ENCODE measurements around the gene PITPNC1.
"Not testable (repeated sequence)": the region's sequence is repeated elsewhere in the genome, so short reads cannot be mapped to it uniquely, and the experiment has no call there.

Gene PITPNC1

DNA sequence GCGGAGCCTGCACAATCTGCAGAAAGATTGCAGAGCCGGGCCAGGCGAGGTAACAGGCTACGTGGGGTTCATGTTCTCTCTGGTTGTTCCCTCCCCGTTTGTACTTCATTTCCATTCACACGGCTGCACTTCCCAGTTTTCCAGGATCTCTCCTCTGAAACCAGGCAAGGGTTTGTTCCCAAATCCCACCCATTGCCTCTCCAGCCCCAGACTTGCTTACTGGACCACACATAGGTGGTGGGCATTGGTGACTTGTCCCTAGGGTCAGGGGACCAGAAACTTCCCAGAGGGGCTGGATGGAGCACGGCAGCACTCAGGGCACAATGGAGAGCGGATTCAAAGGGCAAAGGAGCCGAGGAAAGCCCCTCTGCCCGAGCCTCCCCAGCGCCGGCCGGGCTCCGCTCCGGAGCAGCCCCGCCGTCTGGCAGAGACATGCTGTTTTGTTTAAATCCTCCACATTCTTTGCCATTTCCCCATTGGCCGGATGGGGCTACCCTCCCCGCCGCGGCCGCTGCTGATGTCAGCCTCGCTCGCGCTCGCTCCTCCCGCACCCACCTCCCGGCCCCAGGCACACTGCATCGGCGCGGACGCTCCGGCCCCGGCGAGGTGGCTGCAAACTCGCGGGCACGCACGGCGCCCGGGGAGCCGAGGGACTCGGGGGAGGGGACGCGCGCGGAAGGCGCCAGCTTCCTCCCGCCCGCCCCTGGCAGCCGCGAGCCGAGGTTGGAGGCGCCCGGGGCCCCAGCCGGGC lies at the start of gene PITPNC1:
Gene PITPNC1, plus strand, starts transcription at position 545 of the 751 bp plus-strand sequence.
- intact Hi-C loops (cut with micrococcal nuclease), result loop anchor here (2.0 to 10.0 kb wide), 2 partner anchors 228 to 312 kb away; no protein-coding TSS in a partner anchor
- peaks cover 26% of the 10 kb centered on the region for H3K4me1 Mint-ChIP-seq (ENCODE audit: low read depth)
- peak within 1 kb of the TSS; percentile 91 for H3K27ac Mint-ChIP-seq
- peaks cover 7% of the 10 kb centered on the region for H3K36me3 Mint-ChIP-seq (ENCODE audit: low read depth)
- H3K4me3 Mint-ChIP-seq, result peak within 1 kb of the TSS; percentile 96
- no peaks in the 10 kb centered on the region for H3K9me3 Mint-ChIP-seq
- peaks cover 7% of the 10 kb centered on the region for H3K27me3 Mint-ChIP-seq

DNA sequence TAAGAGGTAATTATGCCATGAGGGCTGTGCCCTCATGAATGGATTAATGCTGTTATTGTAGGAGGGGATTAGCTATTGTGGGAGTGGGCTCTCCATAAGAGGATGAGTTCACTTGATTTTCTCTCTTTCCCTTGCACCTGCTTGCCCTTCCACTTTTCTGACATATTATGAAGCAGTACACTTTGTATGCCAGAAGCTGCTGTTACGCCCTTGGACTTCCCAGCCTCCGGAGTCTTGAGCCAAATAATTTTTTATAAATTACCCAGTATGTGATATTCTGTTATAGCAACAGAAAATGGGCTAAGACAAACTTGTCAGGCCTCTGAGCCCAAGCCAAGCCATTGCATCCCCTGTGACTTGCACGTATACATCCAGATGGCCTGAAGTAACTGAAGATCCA lies 49.1 kb upstream of the PITPNC1 start:
- H3K27me3 Mint-ChIP-seq, result no peaks in the 10 kb centered on the region
- peaks cover 10% of the 10 kb centered on the region for H3K9me3 Mint-ChIP-seq
- H3K27ac Mint-ChIP-seq, result no peak overlapping the region
- no peaks in the 10 kb centered on the region for H3K36me3 Mint-ChIP-seq (ENCODE audit: low read depth)
- intact Hi-C loops (cut with micrococcal nuclease), result no loop called here
- H3K4me3 Mint-ChIP-seq, result no peak overlapping the region
- H3K4me1 Mint-ChIP-seq (ENCODE audit: low read depth), result peaks cover 6% of the 10 kb centered on the region

DNA sequence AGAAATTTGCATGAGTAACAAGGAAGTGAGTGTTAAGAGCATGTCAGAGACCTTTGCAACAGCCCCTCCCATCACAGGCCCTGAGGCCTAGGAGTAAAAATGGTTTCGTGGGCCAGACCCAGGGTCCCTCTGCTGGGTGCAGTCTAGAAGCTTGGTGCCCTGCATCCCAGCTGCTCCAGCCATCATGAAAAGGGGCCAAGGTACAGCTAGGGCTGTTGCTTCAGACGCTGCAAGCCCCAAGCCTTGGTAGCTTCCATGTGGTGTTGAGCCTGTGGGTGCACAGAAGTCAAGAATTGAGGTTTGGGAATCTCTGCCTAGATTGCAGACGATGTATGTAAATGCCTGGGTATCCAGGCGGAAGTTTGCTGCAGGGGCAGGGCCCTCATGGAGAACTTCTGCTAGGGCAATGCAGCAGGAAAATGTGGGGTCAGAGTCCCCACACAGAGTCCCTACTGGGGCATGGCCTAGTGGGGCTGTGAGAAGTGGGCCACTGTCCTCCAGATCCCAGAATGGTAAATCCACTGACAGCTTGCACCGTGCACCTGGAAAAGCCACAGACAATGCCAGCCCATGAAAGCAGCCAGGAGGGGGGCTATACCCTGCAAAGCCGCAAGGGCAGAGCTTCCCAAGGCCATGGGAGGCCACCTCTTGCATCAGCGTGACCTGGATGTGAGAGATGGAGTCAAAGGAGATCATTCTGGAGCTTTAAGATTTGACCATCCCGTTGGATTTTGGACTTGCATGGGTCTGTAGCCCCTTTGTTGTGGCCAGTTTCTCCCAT lies 45.5 kb upstream of the PITPNC1 start:
- H3K27ac Mint-ChIP-seq; H3K4me1 Mint-ChIP-seq (ENCODE audit: low read depth); H3K4me3 Mint-ChIP-seq; H3K27me3 Mint-ChIP-seq; intact Hi-C loops (cut with micrococcal nuclease); H3K36me3 Mint-ChIP-seq (ENCODE audit: low read depth): not testable (repeated sequence)
- peaks cover 10% of the 10 kb centered on the region for H3K9me3 Mint-ChIP-seq

DNA sequence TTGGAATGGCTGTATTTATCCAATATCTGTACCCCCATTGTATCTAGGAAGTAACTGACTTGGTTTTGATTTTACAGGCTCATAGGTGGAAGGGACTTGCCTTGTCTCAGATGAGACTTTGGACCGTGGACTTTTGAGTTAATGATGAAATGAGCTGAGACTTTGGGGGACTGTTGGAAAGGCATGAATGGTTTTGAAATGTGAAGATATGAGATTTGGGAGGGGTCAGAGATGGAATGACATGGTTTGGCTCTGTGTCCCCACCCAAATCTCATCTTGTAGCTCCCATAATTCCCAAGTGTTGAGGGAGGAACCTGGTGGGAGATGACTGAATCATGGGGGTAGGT lies 44.9 kb upstream of the PITPNC1 start:
- H3K27ac Mint-ChIP-seq; H3K4me3 Mint-ChIP-seq; H3K27me3 Mint-ChIP-seq; intact Hi-C loops (cut with micrococcal nuclease); H3K36me3 Mint-ChIP-seq (ENCODE audit: low read depth); H3K4me1 Mint-ChIP-seq (ENCODE audit: low read depth): not testable (repeated sequence)
- H3K9me3 Mint-ChIP-seq, result peaks cover 10% of the 10 kb centered on the region

DNA sequence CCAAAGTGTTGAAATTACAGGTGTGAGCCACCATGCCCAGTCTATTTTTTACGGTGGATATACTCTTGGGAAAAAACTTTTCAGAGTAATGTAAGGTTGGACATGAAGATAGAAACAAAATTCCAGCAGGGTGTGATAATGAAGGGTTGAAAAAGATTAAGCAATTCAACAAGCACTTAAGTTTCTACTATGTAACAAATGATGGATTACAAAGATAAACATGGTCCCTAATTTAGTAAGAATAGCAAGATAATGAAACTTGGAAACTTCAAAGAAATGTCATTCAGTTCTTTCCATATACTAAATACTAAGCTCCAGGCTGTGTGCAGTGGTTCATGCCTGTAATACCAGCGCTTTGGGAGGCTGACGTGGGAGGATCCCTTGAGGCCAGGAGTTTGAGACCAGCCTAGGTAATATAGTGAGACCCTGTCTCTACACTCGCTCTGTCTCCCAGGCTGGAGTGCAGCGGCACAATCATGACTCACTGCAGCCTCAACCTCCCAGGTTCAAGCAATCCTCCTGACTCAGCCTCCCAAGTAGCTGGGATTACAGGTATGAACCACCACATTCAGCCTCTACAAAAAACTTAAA lies 41.7 kb upstream of the PITPNC1 start:
- intact Hi-C loops (cut with micrococcal nuclease), result no loop called here
- H3K27ac Mint-ChIP-seq, result no peak overlapping the region
- no peaks in the 10 kb centered on the region for H3K9me3 Mint-ChIP-seq

DNA sequence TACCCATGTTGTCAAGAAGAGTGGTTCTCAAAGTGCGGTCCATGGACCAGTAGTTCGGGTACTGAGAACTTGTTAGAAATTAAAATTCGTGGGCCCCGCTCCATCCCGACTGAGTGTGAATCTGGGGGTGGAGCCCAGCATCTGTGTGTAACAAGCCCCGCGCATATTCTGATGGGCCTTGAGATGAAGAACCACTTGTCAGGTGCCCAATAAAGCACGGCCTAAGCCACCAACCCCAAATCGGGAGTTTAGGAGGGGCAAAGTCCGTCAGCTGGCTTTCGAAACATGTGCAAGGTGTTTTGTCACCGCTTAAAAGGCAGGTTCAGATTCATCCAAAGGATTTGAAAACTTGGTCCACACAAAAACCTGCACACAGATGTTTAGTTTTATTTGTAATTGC lies 40.2 kb upstream of the PITPNC1 start:
- intact Hi-C loops (cut with micrococcal nuclease), result no loop called here
- no peak overlapping the region for H3K4me3 Mint-ChIP-seq
- H3K36me3 Mint-ChIP-seq (ENCODE audit: low read depth), result peaks cover 44% of the 10 kb centered on the region
- no peaks in the 10 kb centered on the region for H3K9me3 Mint-ChIP-seq
- no peak overlapping the region for H3K27ac Mint-ChIP-seq
- H3K27me3 Mint-ChIP-seq, result no peaks in the 10 kb centered on the region
- no peaks in the 10 kb centered on the region for H3K4me1 Mint-ChIP-seq (ENCODE audit: low read depth)

More for the DNA sequence above, 41.7 kb upstream of the PITPNC1 start:
- H3K36me3 Mint-ChIP-seq (ENCODE audit: low read depth), result peaks cover 28% of the 10 kb centered on the region
- H3K4me3 Mint-ChIP-seq, result no peak overlapping the region
- H3K27me3 Mint-ChIP-seq, result no peaks in the 10 kb centered on the region
- H3K4me1 Mint-ChIP-seq (ENCODE audit: low read depth), result peaks cover 6% of the 10 kb centered on the region

DNA sequence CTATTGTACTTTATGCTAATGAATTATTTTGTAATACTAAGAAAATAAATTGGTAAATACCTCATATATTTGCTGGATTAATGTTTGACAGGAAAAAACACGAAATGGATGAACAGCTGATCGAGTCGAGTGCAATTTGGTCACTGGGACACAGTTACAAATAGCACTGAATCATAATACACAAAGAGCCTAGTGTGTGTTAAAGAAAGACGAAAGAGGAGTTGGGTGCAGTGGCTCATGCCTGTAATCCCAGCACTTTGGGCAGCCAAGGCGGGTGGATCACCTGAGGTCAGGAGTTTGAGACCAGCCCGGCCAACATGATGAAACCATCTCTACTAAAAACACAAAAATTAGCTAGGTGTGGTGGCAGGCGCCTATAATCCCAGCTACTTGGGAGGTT lies 38.7 kb upstream of the PITPNC1 start:
- H3K4me1 Mint-ChIP-seq (ENCODE audit: low read depth); H3K27me3 Mint-ChIP-seq; H3K27ac Mint-ChIP-seq; H3K9me3 Mint-ChIP-seq; intact Hi-C loops (cut with micrococcal nuclease); H3K4me3 Mint-ChIP-seq: not testable (repeated sequence)
- peaks cover 58% of the 10 kb centered on the region for H3K36me3 Mint-ChIP-seq (ENCODE audit: low read depth)

DNA sequence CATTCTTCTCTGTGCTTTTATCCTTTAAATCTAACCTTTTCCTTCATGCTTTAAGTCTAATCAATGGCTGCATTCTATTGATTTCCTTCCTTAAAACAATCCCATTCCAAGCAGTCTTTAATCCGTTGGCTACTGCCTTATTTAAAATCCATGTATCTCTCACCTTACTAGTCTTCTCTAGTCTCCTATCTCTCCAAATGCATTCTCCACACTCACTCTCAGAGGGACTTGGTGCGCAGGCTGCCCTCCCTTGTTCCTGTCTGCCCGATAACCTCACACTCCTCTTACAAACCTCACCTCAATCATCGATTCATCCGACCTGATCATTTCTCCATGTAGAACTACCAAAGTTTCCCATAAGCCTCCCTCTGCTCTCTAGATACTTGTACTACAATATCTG lies 33.8 kb upstream of the PITPNC1 start:
- H3K4me1 Mint-ChIP-seq (ENCODE audit: low read depth), result no peaks in the 10 kb centered on the region
- H3K27me3 Mint-ChIP-seq, result no peaks in the 10 kb centered on the region
- H3K36me3 Mint-ChIP-seq (ENCODE audit: low read depth), result peaks cover 97% of the 10 kb centered on the region
- H3K4me3 Mint-ChIP-seq, result no peak overlapping the region
- H3K9me3 Mint-ChIP-seq, result no peaks in the 10 kb centered on the region
- intact Hi-C loops (cut with micrococcal nuclease), result loop anchor here (10.0 kb wide), 1 partner anchor 98 kb away; the partner anchor contains the start of gene HELZ
- no peak overlapping the region for H3K27ac Mint-ChIP-seq

DNA sequence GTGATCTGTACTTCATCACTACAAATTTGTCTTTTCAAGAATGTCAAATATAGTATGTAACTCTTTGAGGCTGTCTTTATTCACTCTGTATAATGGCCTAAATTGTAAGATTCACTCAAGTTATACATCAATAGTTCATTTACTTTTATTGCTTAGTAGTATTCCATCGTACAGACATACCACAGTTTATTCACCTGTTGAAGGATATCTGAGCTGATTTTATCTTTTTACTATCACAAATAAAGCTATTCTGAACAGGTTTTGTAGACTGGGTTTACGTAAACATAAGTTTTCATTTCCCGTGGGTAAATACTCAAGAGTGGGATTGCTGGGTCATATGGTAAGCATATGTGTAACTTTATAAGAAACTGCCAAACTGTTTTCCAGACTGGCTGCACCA lies 29.3 kb upstream of the PITPNC1 start:
- no peaks in the 10 kb centered on the region for H3K9me3 Mint-ChIP-seq
- intact Hi-C loops (cut with micrococcal nuclease), result loop anchor here (10.0 kb wide), 1 partner anchor 103 kb away; the partner anchor contains the start of gene HELZ
- H3K4me3 Mint-ChIP-seq, result no peak overlapping the region
- H3K36me3 Mint-ChIP-seq (ENCODE audit: low read depth), result peaks cover 99% of the 10 kb centered on the region
- no peaks in the 10 kb centered on the region for H3K27me3 Mint-ChIP-seq
- no peak overlapping the region for H3K27ac Mint-ChIP-seq
- H3K4me1 Mint-ChIP-seq (ENCODE audit: low read depth), result no peaks in the 10 kb centered on the region

DNA sequence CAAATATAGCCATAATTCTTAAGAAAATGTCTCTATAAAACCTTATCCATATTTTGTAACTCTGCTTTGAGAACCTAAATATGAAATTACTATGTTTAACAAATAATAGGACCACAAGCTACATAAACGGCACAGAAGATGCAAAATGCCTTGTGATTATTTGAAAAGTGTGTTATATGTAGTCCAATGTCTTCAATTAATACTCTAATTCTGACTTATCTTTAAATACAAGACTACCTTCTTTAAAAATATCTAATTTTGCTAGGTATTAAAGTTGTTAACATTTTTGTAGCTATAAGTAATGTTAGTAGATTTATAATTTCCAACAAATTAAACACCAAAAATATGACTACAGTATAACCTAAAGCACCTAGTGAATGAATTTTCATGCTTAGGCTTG lies 27.7 kb upstream of the PITPNC1 start:
- Mint-ChIP-seq H3K4me1 (ENCODE audit: low read depth) (peaks cover 10% of the 10 kb centered on the region), H3K27me3 (no peaks in the 10 kb centered on the region), H3K27ac (no peak overlapping the region), H3K4me3 (no peak overlapping the region), H3K36me3 (ENCODE audit: low read depth) (peaks cover 99% of the 10 kb centered on the region), H3K9me3 (no peaks in the 10 kb centered on the region)
- intact Hi-C loops (cut with micrococcal nuclease), result loop anchor here (10.0 kb wide), 1 partner anchor 105 kb away; the partner anchor contains the start of gene HELZ

DNA sequence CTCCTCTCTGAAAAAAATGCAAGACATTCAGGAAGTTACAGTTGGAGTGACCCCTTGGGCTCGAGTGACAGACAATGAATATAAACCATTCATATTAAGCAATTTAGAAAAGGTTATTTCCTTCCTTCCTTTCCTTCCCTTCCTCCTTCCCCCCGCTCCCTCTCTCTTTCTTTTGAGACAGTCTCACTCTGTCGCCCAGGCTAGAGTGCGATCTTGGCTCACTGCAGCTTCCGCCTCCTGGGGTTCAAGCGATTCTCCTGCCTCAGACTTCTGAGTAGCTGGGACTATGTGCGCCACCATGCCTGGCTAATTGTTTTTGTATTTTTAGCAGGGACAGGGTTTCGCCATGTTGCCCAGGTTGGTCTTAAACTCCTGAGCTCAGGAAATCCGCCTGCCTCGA lies 23.9 kb upstream of the PITPNC1 start:
- H3K27me3 Mint-ChIP-seq, result no peaks in the 10 kb centered on the region
- no peak overlapping the region for H3K27ac Mint-ChIP-seq
- no peaks in the 10 kb centered on the region for H3K9me3 Mint-ChIP-seq
- intact Hi-C loops (cut with micrococcal nuclease), result no loop called here
- peaks cover 27% of the 10 kb centered on the region for H3K4me1 Mint-ChIP-seq (ENCODE audit: low read depth)
- H3K4me3 Mint-ChIP-seq, result no peak overlapping the region
- H3K36me3 Mint-ChIP-seq (ENCODE audit: low read depth), result peaks cover 98% of the 10 kb centered on the region

DNA sequence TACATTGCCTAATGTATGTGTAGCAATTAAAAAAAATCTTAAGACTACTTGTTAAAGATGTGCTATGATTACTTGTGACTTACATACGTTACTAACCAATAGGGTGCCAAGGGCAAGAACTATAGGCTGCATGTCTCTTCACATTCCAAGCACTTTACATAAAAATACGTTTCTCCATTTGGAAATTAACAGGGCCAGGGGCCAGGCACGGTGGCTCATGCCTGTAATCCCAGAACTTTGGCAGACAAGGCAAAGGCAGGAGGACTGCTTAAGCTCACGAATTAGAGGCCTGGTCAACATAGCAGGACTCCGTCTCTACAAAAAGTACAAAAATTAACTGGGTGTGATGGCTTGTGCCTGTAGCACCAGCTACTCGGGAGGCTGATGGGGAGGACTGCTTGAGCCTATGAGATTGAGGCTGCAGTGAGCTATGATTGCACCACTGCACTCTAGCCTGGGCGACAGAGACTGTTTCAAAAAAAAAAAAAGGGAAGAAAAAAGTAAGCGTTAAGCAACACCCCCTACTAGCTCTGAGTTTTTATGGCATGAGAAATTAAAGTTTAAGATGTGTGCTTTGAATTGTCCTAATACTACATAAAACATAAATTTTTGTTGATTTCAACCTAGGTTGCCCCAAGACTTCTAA lies 23.0 kb upstream of the PITPNC1 start:
- intact Hi-C loops (cut with micrococcal nuclease), result no loop called here
- H3K4me1 Mint-ChIP-seq (ENCODE audit: low read depth), result peaks cover 31% of the 10 kb centered on the region
- no peaks in the 10 kb centered on the region for H3K9me3 Mint-ChIP-seq
- peaks cover 98% of the 10 kb centered on the region for H3K36me3 Mint-ChIP-seq (ENCODE audit: low read depth)
- peak overlapping the region; percentile 41 for H3K27ac Mint-ChIP-seq
- no peaks in the 10 kb centered on the region for H3K27me3 Mint-ChIP-seq
- no peak overlapping the region for H3K4me3 Mint-ChIP-seq

DNA sequence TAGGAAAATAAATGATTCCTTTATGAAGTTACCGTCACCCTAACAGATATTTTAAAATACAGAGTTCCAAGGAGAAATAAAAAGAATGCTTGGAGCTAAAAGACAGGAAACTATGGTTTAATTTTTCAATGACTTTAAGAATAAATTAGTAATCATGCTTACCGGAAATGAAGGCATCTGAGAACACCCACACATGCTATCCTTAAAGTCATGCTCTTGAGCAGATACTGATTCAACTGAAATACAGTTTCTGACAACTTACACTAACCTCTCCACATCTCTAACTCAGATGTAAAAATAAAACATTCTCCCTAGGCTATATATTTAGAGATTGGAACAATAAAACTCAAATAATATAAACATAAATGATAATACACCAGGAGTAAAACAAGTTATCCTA lies 18.5 kb upstream of the PITPNC1 start:
- Mint-ChIP-seq H3K36me3 (ENCODE audit: low read depth) (peaks cover 87% of the 10 kb centered on the region), H3K27ac (peak overlapping the region; percentile 43), H3K9me3 (no peaks in the 10 kb centered on the region), H3K27me3 (no peaks in the 10 kb centered on the region), H3K4me1 (ENCODE audit: low read depth) (peaks cover 62% of the 10 kb centered on the region), H3K4me3 (no peak overlapping the region)
- intact Hi-C loops (cut with micrococcal nuclease), result no loop called here
